ENCODE data around the gene CHCHD6.

Gene CHCHD6

GRCh38 chr3:126959136-126959920 is 255.3 kb downstream of the CHCHD6 start:
- Histone ChIP-seq H3F3A (ENCODE audit: insufficient read depth) (no peaks in the 10 kb centered on the region), H3K9ac (ENCODE audit: low read length) (no peak overlapping the region), H3K27me3 (ENCODE audit: low read length) (no peaks in the 10 kb centered on the region), H3K4me3 (ENCODE audit: insufficient read depth, low read length, poor library complexity, severe bottlenecking) (no peak overlapping the region), H3K36me3 (ENCODE audit: low read length) (no peaks in the 10 kb centered on the region), H3K27ac (ENCODE audit: low read depth, low read length) (no peak overlapping the region), H3K9me2 (replicated peaks; ENCODE audit: insufficient read depth, low read length) (no peaks in the 10 kb centered on the region), H3K79me2 (ENCODE audit: insufficient read depth, low read length) (no peaks in the 10 kb centered on the region), H2AFZ (ENCODE audit: low read depth, low read length, severe bottlenecking) (no peak overlapping the region), H3K4me2 (ENCODE audit: low read depth, low read length, poor library complexity, severe bottlenecking) (no peak overlapping the region), H3K9me3 (ENCODE audit: insufficient read depth, low read length) (no peaks in the 10 kb centered on the region), H4K20me1 (ENCODE audit: low read depth, low read length) (no peaks in the 10 kb centered on the region)
- TF ChIP-seq EZH2phosphoT487 (conservative IDR thresholded peaks at IDR 0.05; ENCODE audit: low read length) = no peak
- no peak for TF ChIP-seq CTCF (IDR thresholded peaks at IDR 0.05; ENCODE audit: insufficient read depth, low read length, poor library complexity, severe bottlenecking)

GRCh38 chr3:126959921-126960603 is 256.0 kb downstream of the CHCHD6 start:
- no peaks in the 10 kb centered on the region for H3F3A ChIP-seq (ENCODE audit: insufficient read depth)
- no peaks in the 10 kb centered on the region for H4K20me1 ChIP-seq (ENCODE audit: low read depth, low read length)
- no peak overlapping the region for H2AFZ ChIP-seq (ENCODE audit: low read depth, low read length, severe bottlenecking)
- no peak overlapping the region for H3K4me3 ChIP-seq (ENCODE audit: insufficient read depth, low read length, poor library complexity, severe bottlenecking)
- no peaks in the 10 kb centered on the region for H3K27me3 ChIP-seq (ENCODE audit: low read length)
- no peak overlapping the region for H3K4me2 ChIP-seq (ENCODE audit: low read depth, low read length, poor library complexity, severe bottlenecking)
- no peak overlapping the region for H3K27ac ChIP-seq (ENCODE audit: low read depth, low read length)
- TF ChIP-seq EZH2phosphoT487 (conservative IDR thresholded peaks at IDR 0.05; ENCODE audit: low read length) (no peak), CTCF (IDR thresholded peaks at IDR 0.05; ENCODE audit: insufficient read depth, low read length, poor library complexity, severe bottlenecking) (no peak)
- no peaks in the 10 kb centered on the region for H3K79me2 ChIP-seq (ENCODE audit: insufficient read depth, low read length)
- H3K9ac ChIP-seq (ENCODE audit: low read length) = no peak overlapping the region
- H3K36me3 ChIP-seq (ENCODE audit: low read length) = no peaks in the 10 kb centered on the region
- H3K9me3 ChIP-seq (ENCODE audit: insufficient read depth, low read length) = no peaks in the 10 kb centered on the region
- no peaks in the 10 kb centered on the region for H3K9me2 ChIP-seq (replicated peaks; ENCODE audit: insufficient read depth, low read length)

GRCh38 chr3:126960604-126960995 is 256.6 kb downstream of the CHCHD6 start:
- H3K36me3 ChIP-seq (ENCODE audit: low read length) = no peaks in the 10 kb centered on the region
- no peaks in the 10 kb centered on the region for H3K9me3 ChIP-seq (ENCODE audit: insufficient read depth, low read length)
- no peak overlapping the region for H2AFZ ChIP-seq (ENCODE audit: low read depth, low read length, severe bottlenecking)
- H3K9ac ChIP-seq (ENCODE audit: low read length) = no peak overlapping the region
- H3K79me2 ChIP-seq (ENCODE audit: insufficient read depth, low read length) = no peaks in the 10 kb centered on the region
- H3K9me2 ChIP-seq (replicated peaks; ENCODE audit: insufficient read depth, low read length) = no peaks in the 10 kb centered on the region
- H3F3A ChIP-seq (ENCODE audit: insufficient read depth) = no peaks in the 10 kb centered on the region
- no peaks in the 10 kb centered on the region for H4K20me1 ChIP-seq (ENCODE audit: low read depth, low read length)
- no peak overlapping the region for H3K27ac ChIP-seq (ENCODE audit: low read depth, low read length)
- H3K27me3 ChIP-seq (ENCODE audit: low read length) = no peaks in the 10 kb centered on the region
- H3K4me3 ChIP-seq (ENCODE audit: insufficient read depth, low read length, poor library complexity, severe bottlenecking) = no peak overlapping the region
- no peak overlapping the region for H3K4me2 ChIP-seq (ENCODE audit: low read depth, low read length, poor library complexity, severe bottlenecking)
- no peak for TF ChIP-seq EZH2phosphoT487 (conservative IDR thresholded peaks at IDR 0.05; ENCODE audit: low read length)
- TF ChIP-seq CTCF (IDR thresholded peaks at IDR 0.05; ENCODE audit: insufficient read depth, low read length, poor library complexity, severe bottlenecking) = no peak
